GM18511 (cell line): Measurements from ENCODE around the gene TC2N.
"Not testable (repeated sequence)": the region's sequence is repeated elsewhere in the genome, so short reads cannot be mapped to it uniquely, and the experiment has no call there.

Experiments
- ATAC-seq: cut with Tn5 transposase; IDR thresholded peaks from one replicate; pipeline ENCODE4 v1.9.1; 2021; ENCODE audit warnings: mild to moderate bottlenecking, moderate library complexity; ENCODE audit not compliant: unreplicated experiment

TC2N gene

GRCh38 chr14:91835197-91835919, 32.0 kb downstream of the TC2N start:
- ATAC-seq: no peak

GRCh38 chr14:91834571-91834970, 32.8 kb downstream of the TC2N start:
- no peak for ATAC-seq

- no peak for ATAC-seq
Measured at GRCh38 chr14:91831337-91831736, 36.0 kb downstream of the TC2N start.

- peak; percentile 86 for ATAC-seq
Measured at GRCh38 chr14:91830777-91831176, 36.6 kb downstream of the TC2N start.

- ATAC-seq: no peak
Measured at GRCh38 chr14:91829511-91829910, 37.8 kb downstream of the TC2N start.

- no peak for ATAC-seq
Measured at GRCh38 chr14:91827746-91828145, 39.6 kb downstream of the TC2N start.

GRCh38 chr14:91817566-91818325, 49.6 kb downstream of the TC2N start:
- peak; percentile 73 for ATAC-seq

- ATAC-seq: no peak
Measured at GRCh38 chr14:91814317-91814716, 53.0 kb downstream of the TC2N start.

GRCh38 chr14:91810699-91811098, 56.6 kb downstream of the TC2N start:
- ATAC-seq: no peak

- no peak for ATAC-seq
Measured at GRCh38 chr14:91806716-91807115, 60.6 kb downstream of the TC2N start.

- ATAC-seq: not testable (repeated sequence)
Measured at GRCh38 chr14:91806094-91806493, 61.2 kb downstream of the TC2N start.

- ATAC-seq: no peak
Measured at GRCh38 chr14:91805659-91806058, 61.7 kb downstream of the TC2N start.

- no peak for ATAC-seq
Measured at GRCh38 chr14:91801358-91801757, 66.0 kb downstream of the TC2N start.

GRCh38 chr14:91796617-91797347, 70.6 kb downstream of the TC2N start:
- ATAC-seq: no peak

- ATAC-seq: no peak
Measured at GRCh38 chr14:91793704-91794103, 73.6 kb downstream of the TC2N start.

GRCh38 chr14:91786188-91786587, 81.1 kb downstream of the TC2N start:
- no peak for ATAC-seq

GRCh38 chr14:91780452-91780851, 86.9 kb downstream of the TC2N start:
- no peak for ATAC-seq

GRCh38 chr14:91778217-91778616, 89.1 kb downstream of the TC2N start:
- ATAC-seq: no peak

GRCh38 chr14:91774140-91775096, 92.9 kb downstream of the TC2N start:
- no peak for ATAC-seq

GRCh38 chr14:91770185-91770584, 97.2 kb downstream of the TC2N start:
- ATAC-seq: no peak
